Measurements from ENCODE around the gene CTBP1.

The CTBP1 gene

GRCh38 chr4:1214101-1215095 is 34.5 kb downstream of the CTBP1 start:
- H3K9me3 ChIP-seq (ENCODE audit: severe bottlenecking) = no peaks in the 10 kb centered on the region
- H3K4me3 ChIP-seq (ENCODE audit: low read depth, low read length) = no peak overlapping the region
- no peaks in the 10 kb centered on the region for H3K27me3 ChIP-seq (ENCODE audit: insufficient read depth, low read depth, severe bottlenecking)
- peaks cover 82% of the 10 kb centered on the region for H3K36me3 ChIP-seq
- TF ChIP-seq CTCF (IDR thresholded peaks at IDR 0.05; ENCODE audit: low read depth, low read length) = no peak
- DNase-seq = no peak
- peak overlapping the region; percentile 39 for H3K27ac ChIP-seq

GRCh38 chr4:1213336-1213995 is 35.5 kb downstream of the CTBP1 start:
- Histone ChIP-seq H3K27ac (peak overlapping the region; percentile 39), H3K27me3 (ENCODE audit: insufficient read depth, low read depth, severe bottlenecking) (no peaks in the 10 kb centered on the region), H3K9me3 (ENCODE audit: severe bottlenecking) (no peaks in the 10 kb centered on the region), H3K36me3 (peaks cover 80% of the 10 kb centered on the region), H3K4me3 (ENCODE audit: low read depth, low read length) (no peak overlapping the region)
- no peak for DNase-seq
- no peak for TF ChIP-seq CTCF (IDR thresholded peaks at IDR 0.05; ENCODE audit: low read depth, low read length)

- Histone ChIP-seq H3K27me3 (ENCODE audit: insufficient read depth, low read depth, severe bottlenecking) (no peaks in the 10 kb centered on the region), H3K9me3 (ENCODE audit: severe bottlenecking) (no peaks in the 10 kb centered on the region), H3K27ac (peak overlapping the region; percentile 39), H3K4me3 (ENCODE audit: low read depth, low read length) (no peak overlapping the region), H3K36me3 (peaks cover 77% of the 10 kb centered on the region)
- no peak for DNase-seq
- TF ChIP-seq CTCF (IDR thresholded peaks at IDR 0.05; ENCODE audit: low read depth, low read length) = no peak
Observed at GRCh38 chr4:1212546-1213335, 36.2 kb downstream of the CTBP1 start.

- no peaks in the 10 kb centered on the region for H3K27me3 ChIP-seq (ENCODE audit: insufficient read depth, low read depth, severe bottlenecking)
- DNase-seq = no peak
- no peaks in the 10 kb centered on the region for H3K9me3 ChIP-seq (ENCODE audit: severe bottlenecking)
- peaks cover 70% of the 10 kb centered on the region for H3K36me3 ChIP-seq
- no peak overlapping the region for H3K4me3 ChIP-seq (ENCODE audit: low read depth, low read length)
- peak overlapping the region; percentile 95 for H3K27ac ChIP-seq
- no peak for TF ChIP-seq CTCF (IDR thresholded peaks at IDR 0.05; ENCODE audit: low read depth, low read length)
Observed at GRCh38 chr4:1211891-1212545, 36.9 kb downstream of the CTBP1 start.

GRCh38 chr4:1211371-1211770 is 37.6 kb downstream of the CTBP1 start:
- no peak for DNase-seq
- peak overlapping the region; percentile 95 for H3K27ac ChIP-seq
- no peaks in the 10 kb centered on the region for H3K27me3 ChIP-seq (ENCODE audit: insufficient read depth, low read depth, severe bottlenecking)
- peaks cover 63% of the 10 kb centered on the region for H3K36me3 ChIP-seq
- H3K9me3 ChIP-seq (ENCODE audit: severe bottlenecking) = no peaks in the 10 kb centered on the region
- no peak for TF ChIP-seq CTCF (IDR thresholded peaks at IDR 0.05; ENCODE audit: low read depth, low read length)
- no peak overlapping the region for H3K4me3 ChIP-seq (ENCODE audit: low read depth, low read length)
